Naive B cell (primary cell): ENCODE measurements around the gene OLFM1. TPM values are rescaled to one million over a fixed set of nuclear protein-coding genes. Genes with fewer than 3 reads are reported as not detected.

Source experiments
- ATAC-seq, 2 donors: fragments of 150-1000 bp; cut with Tn5 transposase; 2 replicates each; pipeline ENCODE4 v1.10.0; 2021; ENCODE audit warnings: low read depth in 2 of 2, mild to moderate bottlenecking in 2 of 2, moderate library complexity in 2 of 2
- DNase-seq: peaks from one replicate; pipeline ENCODE4 v3.0.0; 2022
- H3K27ac Mint-ChIP-seq, 6 donors: one replicate each; pipeline ENCODE4 v1.8.0; 2020 to 2022; ENCODE audit warnings: mild to moderate bottlenecking in 6 of 6, mixed read lengths in 6 of 6, moderate library complexity in 5 of 6, inconsistent platforms in 2 of 6
- H3K27me3 Mint-ChIP-seq, 3 donors: one replicate each; pipeline ENCODE4 v1.8.0; 2021 to 2022; ENCODE audit warnings: mixed read lengths in 3 of 3, mild to moderate bottlenecking in 1 of 3
- H3K36me3 Mint-ChIP-seq, 2 donors: one replicate each; pipeline ENCODE4 v1.8.0; 2020 to 2022; ENCODE audit warnings: mixed read lengths in 2 of 2, inconsistent platforms in 1 of 2, mild to moderate bottlenecking in 1 of 2
- H3K4me1 Mint-ChIP-seq, 3 donors: one replicate each; pipeline ENCODE4 v1.8.0; 2020 to 2022; ENCODE audit warnings: mixed read lengths in 3 of 3, inconsistent platforms in 1 of 3, mild to moderate bottlenecking in 1 of 3, moderate library complexity in 1 of 3
- H3K4me3 Mint-ChIP-seq, 8 donors: one replicate each; pipeline ENCODE4 v1.8.0; 2020 to 2022; ENCODE audit warnings: mild to moderate bottlenecking in 8 of 8, mixed read lengths in 8 of 8, moderate library complexity in 8 of 8, inconsistent platforms in 2 of 8
- H3K9me3 Mint-ChIP-seq, 7 donors: one replicate each; pipeline ENCODE4 v1.8.0; 2020 to 2022; ENCODE audit warnings: mixed read lengths in 7 of 7, mild to moderate bottlenecking in 5 of 7, inconsistent platforms in 2 of 7, moderate library complexity in 1 of 7
- polyA plus RNA-seq, 6 donors: library from polyadenylated mRNA; unstranded; fragments of 300-500 nt; fragmentation: Illumina TruSeq; gene quantifications; one replicate each; pipeline ENCODE4 v1.2.3, GENCODE V29; 2021; ENCODE audit warnings: low read depth in 6 of 6

OLFM1 gene
- polyA plus RNA-seq, 6 donors from 2014 or later = not detected

- DNase-seq (no peak), ATAC-seq (no peak)
- Mint-ChIP-seq H3K27me3 (peaks cover 8 to 36% (median 17%) of the 10 kb centered on the region in 3 donors), H3K27ac (no peak overlapping the region), H3K36me3 (no peaks in the 10 kb centered on the region), H3K4me1 (no peaks in the 10 kb centered on the region), H3K9me3 (peaks cover 0 to 3% (median 0%) of the 10 kb centered on the region in 7 donors), H3K4me3 (no peak overlapping the region)
Observed at GRCh38 chr9:135169709-135170226, 82.3 kb downstream of the OLFM1 start.

GRCh38 chr9:135170535-135170934 is 83.1 kb downstream of the OLFM1 start:
- Mint-ChIP-seq H3K9me3 (peaks cover 0 to 3% (median 0%) of the 10 kb centered on the region in 7 donors), H3K36me3 (no peaks in the 10 kb centered on the region), H3K27ac (no peak overlapping the region), H3K27me3 (peaks cover 8 to 28% (median 17%) of the 10 kb centered on the region in 3 donors), H3K4me1 (no peaks in the 10 kb centered on the region), H3K4me3 (no peak overlapping the region)
- no peak for DNase-seq
- ATAC-seq = no peak

Other genes starting within 250 kb of the OLFM1 start
- gene FCN2, start 206.9 kb upstream of the OLFM1 start, polyA plus RNA-seq = not detected
- 10 to 100 TPM in 2 of 6 donors, 1 to 10 TPM in 4; 2.6 to 33.1 (median 7.9) TPM for gene FCN1, start 169.8 kb upstream of the OLFM1 start, polyA plus RNA-seq